ENCODE results near the gene COL2A1. TPM values are rescaled to one million over a fixed set of nuclear protein-coding genes. Genes with fewer than 3 reads are reported as not detected.
A peak's percentile ranks its signal among the peaks of the same experiment; 100 is the strongest.

Gene COL2A1
- polyA plus RNA-seq, 1 donor (not counting 4 experiments of a cell fraction or from before 2014, with no cell fraction given): 0.03 TPM

DNA sequence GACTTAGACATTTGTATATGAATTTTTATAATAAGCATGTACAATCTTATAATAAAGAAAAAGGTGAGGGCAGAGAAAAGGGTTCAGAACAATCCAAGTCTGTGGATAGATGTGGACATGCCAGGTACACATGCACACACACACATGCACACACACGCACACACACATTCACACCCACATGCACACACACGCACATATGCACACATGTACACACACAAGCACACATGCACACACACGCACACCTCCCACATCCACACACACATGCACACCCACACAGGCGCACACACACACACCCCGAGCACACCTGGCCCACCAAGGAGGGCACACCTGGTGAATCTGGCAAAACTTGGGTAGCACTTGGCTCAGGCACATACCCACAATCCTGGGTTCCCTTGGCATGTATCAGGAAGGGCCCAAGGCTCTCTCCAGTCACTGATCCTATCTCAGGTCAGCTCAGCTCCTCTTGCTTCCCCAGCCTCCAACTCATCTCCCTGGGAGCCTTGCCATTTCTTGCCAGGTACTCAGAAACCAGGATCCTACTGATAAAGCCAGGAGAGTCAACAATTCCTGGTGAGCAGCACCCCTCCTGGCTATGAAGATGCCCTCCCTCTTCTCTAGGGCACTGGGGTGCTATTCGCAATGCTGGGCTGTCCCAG lies 59.5 kb downstream of the COL2A1 start:
- no peaks in the 10 kb centered on the region for H3K9me1 ChIP-seq (ENCODE audit: control insufficient read depth, extremely low read depth, insufficient read depth, low read length)
- H3K4me3 ChIP-seq (ENCODE audit: control insufficient read depth in 2 of 3, extremely low read depth in 1 of 3, insufficient read depth in 2 of 3, low read depth in 1 of 3, low read length in 3 of 3): no peak overlapping the region
- H3K36me3 ChIP-seq (ENCODE audit: control insufficient read depth in 2 of 2, extremely low read depth in 1 of 2, insufficient read depth in 2 of 2, low read length in 2 of 2): no peaks in the 10 kb centered on the region
- H3K4me1 ChIP-seq (ENCODE audit: control insufficient read depth, extremely low read depth, insufficient read depth, low read length): peaks cover 46% of the 10 kb centered on the region
- no peak overlapping the region for H3K27ac ChIP-seq (ENCODE audit: control insufficient read depth, insufficient read depth, low read length)
- no peak for TF ChIP-seq CTCF (optimal IDR thresholded peaks at IDR 0.05 in 1 of 3, IDR thresholded peaks at IDR 0.05 in 1 of 3, conservative IDR thresholded peaks at IDR 0.05 in 1 of 3; ENCODE audit: extremely low read depth in 1 of 3, insufficient read depth in 2 of 3, low read length in 3 of 3)
- TF ChIP-seq EZH2 (IDR thresholded peaks at IDR 0.05; ENCODE audit: low read length): no peak
- FAIRE-seq (peak; percentile 58), DNase-seq (ENCODE audit: low read depth, low spot score) (no peak)
- peak overlapping the region; percentile 37 for H3K4me2 ChIP-seq (ENCODE audit: control insufficient read depth, extremely low read depth, insufficient read depth, low read depth, low read length)
- no peaks in the 10 kb centered on the region for H3K79me2 ChIP-seq (ENCODE audit: control insufficient read depth, insufficient read depth, low read length)
- H2AFZ ChIP-seq (ENCODE audit: control insufficient read depth, low read length): no peak overlapping the region
- no peaks in the 10 kb centered on the region for H4K20me1 ChIP-seq (ENCODE audit: control insufficient read depth, extremely low read depth, insufficient read depth, low read length)
- no peaks in the 10 kb centered on the region for H3K27me3 ChIP-seq (ENCODE audit: control insufficient read depth, extremely low read depth, insufficient read depth, low read length)
- dilution Hi-C loops (cut with MboI; ENCODE audit: extremely low pct_ligation_motif_present, low sequenced_read_pairs): no loop called here
- H3K9ac ChIP-seq (ENCODE audit: control insufficient read depth, extremely low read depth, insufficient read depth, low read length): no peak overlapping the region
- H3K9me3 ChIP-seq (ENCODE audit: control insufficient read depth, low read depth, low read length): no peaks in the 10 kb centered on the region

- H2AFZ ChIP-seq (ENCODE audit: control insufficient read depth, low read length): peak overlapping the region; percentile 24
These were observed 60.5 kb downstream of the COL2A1 start for GRCh38 chr12:47943623-47944340.

More at GRCh38 chr12:47943623-47944340, 60.5 kb downstream of the COL2A1 start:
- Histone ChIP-seq H3K9me1 (ENCODE audit: control insufficient read depth, extremely low read depth, insufficient read depth, low read length) (no peaks in the 10 kb centered on the region), H3K27me3 (ENCODE audit: control insufficient read depth, extremely low read depth, insufficient read depth, low read length) (no peaks in the 10 kb centered on the region), H3K4me1 (ENCODE audit: control insufficient read depth, extremely low read depth, insufficient read depth, low read length) (peaks cover 36% of the 10 kb centered on the region), H4K20me1 (ENCODE audit: control insufficient read depth, extremely low read depth, insufficient read depth, low read length) (no peaks in the 10 kb centered on the region), H3K4me3 (ENCODE audit: control insufficient read depth in 2 of 3, extremely low read depth in 1 of 3, insufficient read depth in 2 of 3, low read depth in 1 of 3, low read length in 3 of 3) (no peak overlapping the region), H3K79me2 (ENCODE audit: control insufficient read depth, insufficient read depth, low read length) (no peaks in the 10 kb centered on the region), H3K9ac (ENCODE audit: control insufficient read depth, extremely low read depth, insufficient read depth, low read length) (no peak overlapping the region), H3K27ac (ENCODE audit: control insufficient read depth, insufficient read depth, low read length) (no peak overlapping the region), H3K4me2 (ENCODE audit: control insufficient read depth, extremely low read depth, insufficient read depth, low read depth, low read length) (no peak overlapping the region), H3K9me3 (ENCODE audit: control insufficient read depth, low read depth, low read length) (no peaks in the 10 kb centered on the region), H3K36me3 (ENCODE audit: control insufficient read depth in 2 of 2, extremely low read depth in 1 of 2, insufficient read depth in 2 of 2, low read length in 2 of 2) (no peaks in the 10 kb centered on the region)
- FAIRE-seq (no peak), DNase-seq (ENCODE audit: low read depth, low spot score) (no peak)
- no peak for TF ChIP-seq EZH2 (IDR thresholded peaks at IDR 0.05; ENCODE audit: low read length)
- no peak for TF ChIP-seq CTCF (optimal IDR thresholded peaks at IDR 0.05 in 1 of 3, IDR thresholded peaks at IDR 0.05 in 1 of 3, conservative IDR thresholded peaks at IDR 0.05 in 1 of 3; ENCODE audit: extremely low read depth in 1 of 3, insufficient read depth in 2 of 3, low read length in 3 of 3)
- dilution Hi-C loops (cut with MboI; ENCODE audit: extremely low pct_ligation_motif_present, low sequenced_read_pairs): no loop called here

Data from keratinocyte (primary cell).